Activated naive CD4-positive, alpha-beta T cell (primary cell): ENCODE data around the gene AMOT.

Experiments used
- DNase-seq, 4 experiments: peaks; one replicate each; lab custom pipeline; 2025; lab: John Stamatoyannopoulos, UW

AMOT gene

DNA sequence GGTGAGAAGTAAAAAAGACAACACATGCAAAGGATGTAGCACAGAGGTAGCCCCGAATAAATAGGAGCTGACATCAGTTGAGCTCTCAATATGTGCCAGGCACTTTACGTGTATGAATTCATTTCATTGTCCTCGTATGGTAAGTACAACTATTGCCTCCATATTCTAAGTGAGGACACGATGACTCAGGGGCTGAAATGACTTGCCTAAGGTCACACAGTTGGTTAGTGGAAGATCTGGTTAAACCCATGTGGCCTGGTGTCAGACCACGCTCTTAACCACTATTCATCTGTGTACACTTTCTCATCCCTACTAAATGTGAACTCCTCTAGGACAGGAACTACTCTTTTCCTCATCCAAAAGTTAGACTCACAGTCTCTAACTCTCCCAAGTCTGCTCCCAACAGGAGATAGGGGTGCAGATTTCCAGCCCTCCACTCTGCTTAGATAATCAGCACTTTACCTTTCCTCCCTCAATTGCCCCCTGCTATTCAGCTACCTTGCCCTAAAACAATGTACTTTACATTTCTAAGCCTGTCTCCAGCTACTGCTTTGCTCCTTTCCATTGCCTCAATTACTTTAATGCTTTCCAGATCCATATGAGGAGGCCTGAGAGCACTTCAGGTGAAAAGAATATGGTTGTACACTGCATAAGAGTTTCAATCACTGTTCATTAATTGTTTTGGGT, 102.1 kb downstream of the AMOT start:
- DNase-seq: no peak

DNA sequence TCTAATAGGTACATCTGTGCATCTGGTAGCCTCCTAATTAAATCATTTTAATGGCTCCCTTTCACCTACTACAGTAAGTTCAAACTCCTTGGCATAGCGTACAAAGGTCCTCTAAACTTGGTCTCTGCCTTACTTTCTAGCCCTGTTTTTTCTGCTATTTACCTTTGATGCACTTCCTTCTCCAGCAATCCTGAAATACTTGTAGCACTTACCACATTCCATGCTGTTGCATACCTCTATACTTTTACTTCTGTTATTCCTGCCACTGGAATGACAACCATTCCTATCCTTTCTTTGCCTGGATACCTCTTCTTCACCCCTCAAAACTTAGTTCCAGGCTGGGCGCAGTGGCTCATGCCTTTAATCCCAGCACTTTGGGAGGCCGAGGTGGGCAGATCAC, 104.3 kb downstream of the AMOT start:
- DNase-seq: no peak

DNA sequence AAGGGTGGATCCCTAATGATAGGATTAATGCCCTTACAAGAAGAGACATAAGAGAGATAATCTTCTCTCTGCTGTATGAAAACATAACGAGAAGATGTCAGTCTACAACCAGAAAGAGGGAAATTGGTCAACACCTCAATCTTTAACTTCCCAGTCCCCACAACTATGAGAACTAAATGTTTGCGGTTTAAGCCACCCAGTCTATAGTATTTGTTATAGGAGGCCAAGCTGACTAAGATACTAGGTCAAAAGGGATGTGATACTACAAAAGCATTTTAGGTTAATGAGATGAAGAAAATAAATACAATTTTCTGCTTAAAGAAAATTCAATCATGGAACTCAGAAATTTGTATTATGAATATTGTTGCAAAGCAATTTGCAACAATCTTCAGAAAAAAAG, 105.5 kb downstream of the AMOT start:
- DNase-seq: no peak

DNA sequence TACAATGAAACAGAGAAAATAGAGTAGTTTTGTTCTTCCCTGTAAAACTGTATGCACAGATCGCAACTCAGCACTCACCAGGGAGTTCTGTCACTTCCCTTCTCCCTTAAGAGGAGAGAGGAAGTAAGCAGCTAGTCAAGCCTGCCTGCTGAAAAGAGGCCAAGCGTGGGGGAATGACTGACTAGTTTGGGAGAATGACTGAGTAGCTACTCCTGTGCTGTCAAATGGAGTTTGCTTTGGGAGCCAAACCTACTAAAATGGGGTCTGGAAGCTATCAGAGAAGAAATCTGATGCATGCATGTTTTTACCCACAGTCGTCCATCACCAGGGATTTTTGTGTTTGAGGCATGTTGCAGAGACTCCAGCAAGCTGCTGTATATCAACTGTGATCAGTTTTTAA, 106.3 kb downstream of the AMOT start:
- no peak for DNase-seq

DNA sequence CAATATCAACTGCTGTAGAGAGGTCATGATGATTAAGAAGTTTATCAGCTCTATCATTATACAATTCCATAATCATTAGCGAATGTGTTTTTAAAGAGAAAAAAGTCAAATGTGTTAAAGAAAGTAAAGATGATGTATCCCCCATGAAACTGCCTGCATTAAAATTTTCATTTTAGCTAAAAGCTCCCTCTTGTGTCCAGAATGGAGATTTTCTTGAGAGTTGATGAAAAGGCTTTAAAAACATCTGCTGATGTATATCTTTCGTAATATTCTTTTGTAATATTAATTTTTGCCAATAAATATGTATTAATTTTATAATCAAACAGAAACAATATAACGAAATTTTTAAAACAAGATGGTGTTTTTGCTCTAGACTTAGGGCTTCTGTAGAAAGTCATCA, 108.8 kb downstream of the AMOT start:
- DNase-seq: no peak
